GM18498 (cell line): ENCODE data around the gene FAM131B.

ENCODE experiments used
- ATAC-seq: cut with Tn5 transposase; IDR thresholded peaks from one replicate; pipeline ENCODE4 v1.9.1; 2021; ENCODE audit warnings: mild to moderate bottlenecking, moderate library complexity; ENCODE audit not compliant: unreplicated experiment

Gene FAM131B

GRCh38 chr7:143360788-143361551, 1.5 kb downstream of the FAM131B start:
- ATAC-seq, result no peak

- ATAC-seq, result no peak
These were observed 2.7 kb downstream of the FAM131B start for GRCh38 chr7:143359771-143360353.

- no peak for ATAC-seq
These were observed 3.9 kb downstream of the FAM131B start for GRCh38 chr7:143358626-143359025.

GRCh38 chr7:143356414-143357050, 6.0 kb downstream of the FAM131B start:
- no peak for ATAC-seq

- no peak for ATAC-seq
These were observed 6.8 kb downstream of the FAM131B start for GRCh38 chr7:143355450-143356385.

- no peak for ATAC-seq
These were observed 7.5 kb downstream of the FAM131B start for GRCh38 chr7:143354965-143355364.

GRCh38 chr7:143354376-143354775, 8.1 kb downstream of the FAM131B start:
- ATAC-seq, result no peak

- ATAC-seq, result no peak
These were observed 9.9 kb downstream of the FAM131B start for GRCh38 chr7:143352531-143353002.

GRCh38 chr7:143351574-143351973, 10.9 kb downstream of the FAM131B start:
- ATAC-seq, result no peak

- ATAC-seq, result no peak
These were observed 11.5 kb downstream of the FAM131B start for GRCh38 chr7:143351060-143351459.

- no peak for ATAC-seq
These were observed 14.6 kb downstream of the FAM131B start for GRCh38 chr7:143347950-143348349.

GRCh38 chr7:143346018-143346417, 16.5 kb downstream of the FAM131B start:
- ATAC-seq, result no peak

GRCh38 chr7:143345428-143345900, 17.0 kb downstream of the FAM131B start:
- no peak for ATAC-seq

GRCh38 chr7:143343596-143343995, 18.9 kb downstream of the FAM131B start:
- no peak for ATAC-seq

GRCh38 chr7:143341842-143342241, 20.7 kb downstream of the FAM131B start:
- no peak for ATAC-seq

GRCh38 chr7:143337216-143337615, 25.3 kb downstream of the FAM131B start:
- no peak for ATAC-seq

- ATAC-seq, result no peak
These were observed 28.3 kb downstream of the FAM131B start for GRCh38 chr7:143334244-143334643.

GRCh38 chr7:143331179-143331801, 31.2 kb downstream of the FAM131B start:
- ATAC-seq, result no peak

GRCh38 chr7:143329471-143330170, 32.9 kb downstream of the FAM131B start:
- ATAC-seq, result no peak

- ATAC-seq, result peak; percentile 50
These were observed 34.6 kb downstream of the FAM131B start for GRCh38 chr7:143327903-143328302.
